Stomach (tissue), 4 donors: Measurements from ENCODE around the gene TDRD7.
"Not testable (repeated sequence)": the region's sequence is repeated elsewhere in the genome, so short reads cannot be mapped to it uniquely, and the experiment has no call there.

Experiments
- CTCF ChIP-seq, 7 experiments: fragments of 450-650 bp in 4 of 7; fragments of 200-600 bp in 3 of 7; sonication (generic) in 3 of 7; IDR thresholded peaks; one replicate each; pipeline ENCODE4 v1.5.1; 2016 to 2019; ENCODE audit warnings: antibody characterized with exemption in 7 of 7, control low read depth in 2 of 7, mild to moderate bottlenecking in 1 of 7
- EP300 ChIP-seq: sonication (generic); formaldehyde crosslinking; IDR thresholded peaks from one replicate; pipeline ENCODE4 v1.6.1; 2017; ENCODE audit warnings: antibody characterized with exemption

GRCh38 chr9:97497558-97498375 lies 85.9 kb downstream of the TDRD7 start:
- not testable (repeated sequence) for TF ChIP-seq CTCF (IDR thresholded peaks at IDR 0.05); EP300
